CD4-positive, alpha-beta T cell treated with Interleukin-17A for 1 hour (primary cell): ENCODE data around the gene CHD5.

Experiments
- DNase-seq: peaks from one replicate; pipeline ENCODE4 v3.0.0-alpha.2; 2020

The CHD5 gene

GRCh38 chr1:6200188-6200809, 20.2 kb upstream of the CHD5 start:
- no peak for DNase-seq

DNA sequence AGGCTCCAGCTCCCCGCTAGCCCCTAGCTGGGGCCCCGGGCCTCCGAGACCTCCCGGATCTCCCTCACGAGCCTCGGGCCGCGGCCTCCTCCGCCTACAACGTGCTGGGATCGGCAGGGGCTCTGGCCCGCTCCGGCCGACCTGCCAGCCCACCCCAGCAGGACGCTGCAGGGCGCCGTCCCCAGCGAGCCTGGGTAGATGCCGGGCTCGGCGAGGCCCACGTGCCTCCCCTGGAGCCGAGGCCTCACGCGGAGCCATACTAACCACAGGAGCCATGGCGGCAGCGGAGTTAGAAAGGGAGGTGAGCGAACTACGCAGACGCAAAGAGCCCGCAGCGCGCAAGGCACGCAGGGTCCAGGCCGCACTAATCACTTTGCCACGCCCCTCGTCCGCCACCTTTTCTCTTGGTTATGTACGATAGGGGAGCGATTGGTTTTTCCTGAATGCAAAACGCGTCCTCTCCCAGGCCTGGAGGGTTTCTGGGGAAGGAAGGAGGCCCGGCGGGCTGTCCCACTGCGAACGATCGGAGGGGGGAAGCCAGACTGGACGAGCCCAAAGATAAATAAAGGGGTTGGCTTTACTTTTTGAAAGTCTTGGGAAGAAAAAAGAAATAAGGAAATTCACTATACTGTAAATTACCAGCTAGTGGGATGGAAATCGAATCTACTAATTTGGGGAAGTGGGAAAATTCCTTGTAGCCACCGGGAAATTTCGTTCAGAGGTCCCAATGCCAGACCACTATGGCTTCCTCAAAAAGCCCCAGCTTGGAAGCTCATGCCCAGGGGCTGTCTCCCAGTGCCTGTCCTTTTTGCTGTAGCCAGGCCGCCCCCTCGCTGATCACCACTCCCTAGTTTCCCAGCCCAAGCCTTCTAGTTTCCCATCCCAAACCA, 19.4 kb upstream of the CHD5 start, which contains the start of gene RPL22:
Gene RPL22, minus strand, starts transcription at position 298 of the 890 bp plus-strand sequence. Its CDS starts 22 bp downstream, at position 276.
- DNase-seq: peak; percentile 98

DNA sequence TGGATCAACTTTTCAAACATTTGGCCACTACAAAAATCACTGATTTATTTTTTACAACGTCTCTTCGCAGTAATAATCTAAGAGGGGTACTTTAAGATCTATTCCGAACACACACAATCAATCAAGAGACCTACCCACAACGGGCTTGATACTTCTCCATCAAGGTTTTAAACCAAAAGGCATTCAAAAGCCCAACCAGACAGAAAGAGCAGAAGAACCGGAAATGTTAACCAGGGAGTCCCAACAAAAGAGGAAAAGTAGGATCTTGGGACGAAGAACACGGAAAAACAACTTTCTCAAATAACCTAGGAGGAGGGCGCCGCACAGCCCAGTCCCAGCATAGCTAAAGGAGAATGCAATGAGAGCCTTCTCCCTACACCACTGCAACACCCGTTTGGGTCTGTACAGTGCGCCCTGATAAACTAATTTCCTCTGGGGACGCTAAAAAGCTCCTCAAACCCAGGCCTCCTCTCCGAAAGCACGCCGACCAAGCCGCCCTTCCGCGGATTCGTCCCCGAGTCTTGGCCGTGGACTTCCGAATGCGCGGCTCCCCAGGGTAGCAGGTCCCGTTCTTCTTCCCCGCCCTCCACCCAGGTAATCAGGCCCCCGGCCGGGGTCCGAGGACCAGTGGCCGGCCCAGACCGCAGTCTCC, 18.7 kb upstream of the CHD5 start:
- DNase-seq: peak; percentile 28

GRCh38 chr1:6197746-6198427, 17.8 kb upstream of the CHD5 start:
- DNase-seq: no peak

GRCh38 chr1:6191968-6192367, 11.8 kb upstream of the CHD5 start:
- no peak for DNase-seq

GRCh38 chr1:6188466-6188865, 8.3 kb upstream of the CHD5 start:
- DNase-seq: no peak

- DNase-seq: peak; percentile 38
Measured at GRCh38 chr1:6185635-6186382, 5.7 kb upstream of the CHD5 start.

GRCh38 chr1:6185151-6185550, 5.0 kb upstream of the CHD5 start:
- DNase-seq: no peak

GRCh38 chr1:6184083-6184783, 4.1 kb upstream of the CHD5 start:
- DNase-seq: no peak

DNA sequence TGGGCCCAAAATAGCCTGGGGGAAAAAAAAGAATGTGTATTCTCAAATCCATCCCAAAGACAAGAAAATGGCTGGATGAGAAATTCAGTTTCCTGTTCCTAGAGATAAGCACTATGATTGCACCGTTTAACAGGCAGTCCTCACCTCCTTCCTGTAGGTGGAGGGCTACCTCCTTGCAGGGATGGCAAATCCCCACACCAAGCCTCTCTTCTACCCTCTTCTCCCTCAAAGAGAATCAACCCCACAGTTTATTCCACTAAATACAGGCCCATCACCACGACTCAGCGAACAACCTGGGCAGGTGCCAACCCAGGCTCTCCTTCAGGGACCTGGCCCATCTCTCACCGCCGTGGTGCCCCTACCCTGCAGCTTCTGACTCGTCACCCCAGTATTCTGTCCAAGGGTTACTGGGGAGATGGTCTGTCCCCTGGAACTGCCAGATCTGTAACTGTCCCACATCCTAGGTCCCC, 3.4 kb upstream of the CHD5 start:
- DNase-seq: no peak

DNA sequence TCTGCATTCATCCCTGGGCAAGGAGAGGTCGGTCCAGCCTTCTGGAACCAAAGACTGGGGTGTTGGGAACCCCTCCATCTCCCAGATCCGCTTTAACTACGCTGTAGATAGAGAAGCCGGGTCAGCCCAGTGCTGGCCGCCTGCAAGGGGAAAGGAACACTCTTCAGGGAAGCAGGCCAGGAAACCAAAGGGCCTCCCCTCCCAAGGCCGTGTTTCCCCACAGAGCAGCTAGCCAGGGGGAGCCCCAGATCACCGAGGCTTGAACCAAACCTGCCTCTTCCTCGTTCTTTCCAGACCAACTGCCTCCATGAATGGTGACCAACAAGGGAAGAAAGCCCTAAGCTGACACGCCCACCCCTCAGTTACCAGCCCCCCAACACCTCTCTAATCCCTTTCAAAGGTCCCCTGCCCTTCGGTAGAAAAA, 1.2 kb upstream of the CHD5 start:
- DNase-seq: no peak

DNA sequence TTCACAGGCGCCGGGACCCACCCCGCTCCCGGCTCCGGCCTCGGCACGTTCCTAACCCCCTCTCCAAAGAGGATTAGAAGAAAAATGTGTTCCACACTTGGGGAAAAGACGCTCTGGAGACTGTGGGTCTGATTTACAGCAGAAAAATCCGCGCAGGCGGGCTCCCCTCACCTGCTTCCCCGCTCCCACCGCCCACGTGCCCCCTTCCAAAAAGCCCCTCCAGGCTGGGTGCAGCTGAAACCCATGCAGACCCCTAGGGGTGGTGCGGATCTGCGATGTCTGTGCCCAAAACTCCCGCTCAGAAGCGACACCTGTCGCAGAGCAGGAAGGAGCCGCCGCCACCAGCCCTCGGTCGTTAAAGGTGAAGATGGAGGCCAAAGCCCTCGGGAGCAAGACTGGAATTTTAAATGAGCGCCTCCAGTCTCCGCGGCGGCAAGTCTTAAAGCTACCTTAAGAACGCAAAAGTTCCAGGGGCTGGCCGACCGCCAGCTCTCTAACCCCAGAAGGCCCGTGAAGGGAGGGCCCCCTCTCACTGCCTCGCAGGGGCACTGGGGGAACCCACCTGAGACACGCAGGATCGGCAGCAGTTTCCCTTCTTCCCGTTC, 688 bp upstream of the CHD5 start:
- no peak for DNase-seq

DNA sequence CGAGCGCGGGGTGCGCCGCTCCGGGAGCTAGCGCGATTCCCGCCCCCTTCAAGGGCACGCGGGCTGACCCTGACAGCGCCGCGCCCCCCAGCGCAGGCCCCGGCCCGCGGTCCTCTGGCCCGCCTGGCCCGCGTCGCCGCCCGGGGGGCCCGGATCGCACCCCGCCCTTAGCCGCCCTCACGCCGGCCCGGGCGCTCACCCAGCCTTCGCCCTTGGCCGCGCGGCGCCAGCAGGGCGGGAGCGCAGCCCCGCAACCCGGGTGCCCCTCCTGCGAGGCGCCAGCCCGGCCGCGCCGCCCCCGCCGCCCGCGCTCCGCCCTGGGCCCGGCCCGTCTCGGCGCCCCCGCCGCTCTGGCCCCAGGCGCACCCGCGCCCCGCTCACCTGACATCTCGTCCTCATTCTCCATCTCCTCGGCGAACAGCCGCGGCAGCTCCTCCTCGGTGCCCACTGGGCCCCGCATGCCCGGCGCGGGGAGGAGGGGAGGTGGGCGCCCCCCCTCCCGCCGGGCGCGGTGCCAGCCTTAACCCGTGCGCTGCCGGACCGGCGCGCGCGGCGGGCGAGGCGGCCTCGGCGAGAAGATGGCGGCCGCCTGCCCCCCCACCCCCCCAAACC, 451 bp downstream of the CHD5 start:
- DNase-seq: no peak

DNA sequence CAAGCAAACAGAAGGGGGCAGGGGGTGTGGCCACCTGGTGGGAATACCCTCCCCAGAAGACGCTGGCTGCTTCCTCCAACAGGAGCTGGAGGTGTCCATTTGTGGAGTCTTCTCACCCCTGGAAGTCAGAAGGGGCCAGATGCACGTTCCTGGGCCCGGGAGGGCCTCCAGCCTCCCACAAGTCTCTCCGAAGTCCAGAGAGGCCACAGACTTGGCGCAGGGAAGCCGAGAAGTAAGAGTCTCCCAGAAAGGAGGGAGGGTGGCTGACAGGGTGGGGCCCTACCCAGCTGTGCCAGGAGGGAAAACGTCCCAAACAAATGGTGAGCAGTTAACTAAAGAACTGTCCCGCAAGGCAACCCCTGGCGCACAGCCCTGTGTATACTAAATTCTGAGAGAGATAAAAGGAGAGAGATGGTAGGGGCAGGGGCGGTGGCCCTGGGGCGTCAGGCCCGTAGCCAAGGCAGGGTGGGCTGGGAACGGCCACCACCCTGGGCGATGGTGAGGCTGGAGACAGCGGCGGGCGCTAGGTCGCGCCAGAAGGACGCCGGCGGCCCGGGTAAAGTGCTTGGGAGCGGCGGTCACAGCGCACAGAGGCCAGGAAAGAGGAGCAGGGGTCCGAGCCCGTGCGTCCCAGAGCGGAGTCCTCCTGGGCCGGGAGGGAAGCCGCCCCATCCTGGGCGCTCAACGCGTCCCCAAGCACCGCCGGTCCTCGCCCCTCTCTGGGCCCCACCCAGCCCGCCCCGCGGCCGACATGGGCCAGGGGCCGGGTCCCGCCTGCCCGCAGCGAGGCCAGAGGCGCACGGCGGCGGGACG, 1.2 kb downstream of the CHD5 start:
- no peak for DNase-seq

DNA sequence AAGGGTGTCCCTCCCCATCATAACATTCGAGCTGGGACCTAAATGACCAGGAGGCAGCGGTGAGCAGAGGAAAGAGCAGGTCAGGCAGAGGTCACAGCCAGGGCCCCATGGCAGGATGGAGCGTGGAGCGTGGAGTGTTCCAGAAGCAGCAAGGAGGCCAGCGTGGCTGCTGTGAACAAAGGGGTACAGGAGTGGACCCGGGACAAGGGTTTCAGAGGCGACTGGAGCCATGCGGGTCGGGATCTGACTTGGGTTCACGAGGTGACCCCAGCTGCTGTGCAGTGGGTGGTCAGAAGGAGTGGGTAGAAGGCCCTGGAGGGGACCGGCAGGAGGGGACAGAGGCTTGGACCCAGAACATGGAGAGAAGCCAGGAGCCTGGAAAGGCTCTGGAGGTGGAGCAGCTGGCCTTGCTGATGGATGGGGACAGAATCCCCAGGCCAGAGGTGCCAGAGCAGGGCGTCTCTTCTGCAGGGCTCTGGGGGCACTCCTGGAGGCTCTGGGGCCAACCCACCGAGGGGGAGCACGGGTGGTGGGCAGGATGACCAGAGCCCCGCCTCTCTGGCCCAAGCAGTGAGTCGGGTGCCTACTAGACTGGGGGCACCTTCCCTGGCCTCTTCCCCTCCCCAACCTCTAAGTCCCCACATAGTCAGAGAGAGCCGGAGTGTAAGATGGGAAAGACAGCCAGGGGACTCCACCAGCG, 2.3 kb downstream of the CHD5 start:
- DNase-seq: no peak

GRCh38 chr1:6176779-6177178, 3.3 kb downstream of the CHD5 start:
- DNase-seq: no peak

GRCh38 chr1:6175411-6175828, 4.7 kb downstream of the CHD5 start:
- no peak for DNase-seq

DNA sequence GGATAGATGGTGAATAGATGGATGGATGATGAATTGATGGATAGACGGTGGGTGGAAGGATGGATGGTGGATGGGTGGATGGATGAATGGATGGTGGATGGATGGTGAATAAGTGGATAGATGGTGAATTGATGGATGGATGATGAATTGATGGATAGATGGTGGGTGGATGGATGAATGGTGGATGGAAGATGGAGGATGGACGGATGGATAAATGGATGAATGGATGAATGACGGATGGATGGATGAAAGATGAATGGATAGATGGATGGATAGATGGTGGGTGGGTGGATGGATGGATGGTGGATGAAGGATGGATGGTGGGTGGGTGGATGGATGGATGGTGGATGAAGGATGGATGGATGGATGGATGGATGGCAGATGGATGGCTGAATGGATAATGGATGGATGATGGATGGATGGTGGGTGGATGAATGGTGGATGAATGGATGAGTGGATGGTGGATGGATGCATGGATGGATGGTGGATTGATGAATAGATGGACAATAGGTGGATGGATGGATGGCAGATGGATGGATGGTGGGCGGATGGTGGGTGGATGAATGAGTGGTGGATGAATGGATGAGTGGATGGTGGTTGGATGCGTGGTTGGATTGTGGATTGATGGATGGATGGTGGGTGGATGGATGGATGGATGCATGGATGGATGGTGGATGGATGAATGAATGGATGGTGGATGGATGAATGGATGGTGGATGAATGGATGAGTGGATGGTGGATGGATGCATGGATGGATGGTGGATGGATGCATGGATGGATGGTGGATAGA, 5.3 kb downstream of the CHD5 start:
- DNase-seq: no peak
